GM19372 (cell line): ENCODE data around the gene HINT2.

Experiments used
- ATAC-seq: cut with Tn5 transposase; IDR thresholded peaks from one replicate; pipeline ENCODE4 v1.9.1; 2021; ENCODE audit warnings: mild to moderate bottlenecking, low read depth, moderate library complexity; ENCODE audit not compliant: unreplicated experiment

Gene HINT2

GRCh38 chr9:35781066-35781465 is 33.8 kb downstream of the HINT2 start:
- ATAC-seq: no peak

DNA sequence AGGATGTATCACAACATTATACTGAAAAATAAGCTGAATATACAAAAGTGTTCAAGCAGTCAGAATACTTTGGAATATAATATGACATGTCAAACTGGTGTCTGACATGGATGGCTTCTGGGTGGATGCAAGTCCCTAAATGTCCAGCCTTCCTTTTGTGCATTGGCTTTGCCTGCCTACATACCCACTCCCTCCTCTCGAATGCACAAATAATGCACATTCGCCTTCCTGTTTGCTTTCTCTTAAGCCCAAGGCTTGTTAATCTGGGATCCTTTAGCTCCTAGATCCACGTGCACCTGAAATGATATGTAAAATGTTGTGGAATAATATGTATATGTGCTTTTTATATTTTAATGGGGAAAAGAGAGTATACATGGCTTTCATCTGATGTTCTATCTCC is 36.3 kb downstream of the HINT2 start:
- ATAC-seq: no peak

- ATAC-seq: no peak
Measured at GRCh38 chr9:35776018-35776417, 38.8 kb downstream of the HINT2 start.

- no peak for ATAC-seq
Measured at GRCh38 chr9:35774907-35775635, 39.8 kb downstream of the HINT2 start.

- no peak for ATAC-seq
Measured at GRCh38 chr9:35771943-35772342, 42.9 kb downstream of the HINT2 start.

GRCh38 chr9:35771534-35771933 is 43.3 kb downstream of the HINT2 start:
- ATAC-seq: no peak

DNA sequence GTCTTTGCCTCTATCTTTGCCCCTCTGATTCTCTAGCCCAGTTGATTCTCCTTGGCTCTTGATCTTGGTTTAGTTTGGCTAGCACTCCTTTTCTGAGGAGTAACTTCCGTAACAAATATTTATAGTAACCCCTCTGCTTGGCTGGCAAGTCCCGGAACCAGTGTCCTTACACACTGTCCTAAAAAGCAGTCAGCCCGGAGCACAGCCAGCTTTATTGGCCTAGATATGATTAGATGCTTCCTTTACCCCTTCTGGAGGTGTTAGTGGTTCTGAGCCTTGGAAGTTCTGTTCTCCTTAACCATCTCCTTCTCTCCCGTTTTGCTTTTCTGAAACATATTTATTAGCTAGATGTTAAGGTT is 43.8 kb downstream of the HINT2 start:
- ATAC-seq: no peak

GRCh38 chr9:35769763-35770162 is 45.1 kb downstream of the HINT2 start:
- ATAC-seq: no peak

GRCh38 chr9:35767458-35767857 is 47.4 kb downstream of the HINT2 start:
- no peak for ATAC-seq

DNA sequence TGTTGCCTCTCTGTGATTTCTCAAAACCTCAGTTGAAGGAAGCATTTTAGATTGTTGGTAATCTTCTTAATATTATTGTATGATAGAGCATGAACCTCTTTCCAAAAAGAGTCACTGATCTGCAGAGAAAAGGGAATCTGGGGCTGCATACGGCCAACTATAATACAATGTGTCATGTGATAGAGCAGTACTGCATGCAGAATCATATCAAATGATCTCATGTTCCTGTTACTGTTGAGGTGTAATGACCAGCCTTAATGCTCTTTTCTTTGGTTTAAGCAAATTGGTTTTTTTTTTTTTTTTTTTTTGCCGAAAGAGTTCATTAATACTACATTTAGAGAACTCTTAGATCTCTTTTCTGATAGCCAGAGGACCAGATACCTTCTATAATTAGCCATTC is 47.8 kb downstream of the HINT2 start:
- ATAC-seq: no peak

GRCh38 chr9:35763803-35764202 is 51.0 kb downstream of the HINT2 start:
- no peak for ATAC-seq

- ATAC-seq: no peak
Measured at GRCh38 chr9:35763181-35763580, 51.7 kb downstream of the HINT2 start.
